Measurements from ENCODE around the gene DCAF11. TPM values are rescaled to one million over a fixed set of nuclear protein-coding genes. Genes with fewer than 3 reads are reported as not detected.

Gene DCAF11
- total and polyA plus RNA-seq, 7 donors: 34.7 to 73.5 (median 66.4) TPM

DNA sequence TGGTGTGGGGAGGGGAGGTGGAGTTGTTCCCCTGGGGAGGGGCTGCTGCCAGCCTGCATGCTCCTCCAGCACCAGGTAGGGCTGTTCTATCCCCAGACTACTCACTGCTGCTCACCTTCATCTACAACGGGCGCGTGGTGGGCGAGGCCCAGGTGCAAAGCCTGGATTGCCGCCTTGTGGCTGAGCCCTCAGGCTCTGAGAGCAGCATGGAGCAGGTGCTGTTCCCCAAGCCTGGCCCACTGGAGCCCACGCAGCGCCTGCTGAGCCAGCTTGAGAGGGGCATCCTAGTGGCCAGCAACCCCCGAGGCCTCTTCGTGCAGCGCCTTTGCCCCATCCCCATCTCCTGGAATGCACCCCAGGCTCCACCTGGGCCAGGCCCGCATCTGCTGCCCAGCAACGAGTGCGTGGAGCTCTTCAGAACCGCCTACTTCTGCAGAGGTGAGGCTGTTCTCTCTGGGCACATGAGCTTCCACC, 50.0 kb downstream of the DCAF11 start:
- intact Hi-C loops (cut with DNase I): no loop called here
- ATAC-seq: no peak
- Histone ChIP-seq H3K27ac (no peak overlapping the region), H3K36me3 (ENCODE audit: insufficient read depth in 1 of 2, low read depth in 1 of 2) (peaks cover 13 to 64% of the 10 kb centered on the region in 2 donors), H3K27me3 (ENCODE audit: insufficient read depth in 3 of 3, low read length in 2 of 3) (peaks cover 0 to 3% (median 0%) of the 10 kb centered on the region in 3 donors), H3K4me3 (no peak overlapping the region), H3K9me3 (no peaks in the 10 kb centered on the region), H3K4me1 (peaks cover 19% of the 10 kb centered on the region)
- 90 to 93% (median 93%) methylated on average over 14 of the region's 14 CpGs for WGBS, 3 donors
- DNase-seq: peak in 1 of 2 donors; percentile 49
- TF ChIP-seq, protein P1, sequence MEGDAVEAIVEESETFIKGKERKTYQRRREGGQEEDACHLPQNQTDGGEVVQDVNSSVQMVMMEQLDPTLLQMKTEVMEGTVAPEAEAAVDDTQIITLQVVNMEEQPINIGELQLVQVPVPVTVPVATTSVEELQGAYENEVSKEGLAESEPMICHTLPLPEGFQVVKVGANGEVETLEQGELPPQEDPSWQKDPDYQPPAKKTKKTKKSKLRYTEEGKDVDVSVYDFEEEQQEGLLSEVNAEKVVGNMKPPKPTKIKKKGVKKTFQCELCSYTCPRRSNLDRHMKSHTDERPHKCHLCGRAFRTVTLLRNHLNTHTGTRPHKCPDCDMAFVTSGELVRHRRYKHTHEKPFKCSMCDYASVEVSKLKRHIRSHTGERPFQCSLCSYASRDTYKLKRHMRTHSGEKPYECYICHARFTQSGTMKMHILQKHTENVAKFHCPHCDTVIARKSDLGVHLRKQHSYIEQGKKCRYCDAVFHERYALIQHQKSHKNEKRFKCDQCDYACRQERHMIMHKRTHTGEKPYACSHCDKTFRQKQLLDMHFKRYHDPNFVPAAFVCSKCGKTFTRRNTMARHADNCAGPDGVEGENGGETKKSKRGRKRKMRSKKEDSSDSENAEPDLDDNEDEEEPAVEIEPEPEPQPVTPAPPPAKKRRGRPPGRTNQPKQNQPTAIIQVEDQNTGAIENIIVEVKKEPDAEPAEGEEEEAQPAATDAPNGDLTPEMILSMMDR (IDR thresholded peaks at IDR 0.05): no peak

DNA sequence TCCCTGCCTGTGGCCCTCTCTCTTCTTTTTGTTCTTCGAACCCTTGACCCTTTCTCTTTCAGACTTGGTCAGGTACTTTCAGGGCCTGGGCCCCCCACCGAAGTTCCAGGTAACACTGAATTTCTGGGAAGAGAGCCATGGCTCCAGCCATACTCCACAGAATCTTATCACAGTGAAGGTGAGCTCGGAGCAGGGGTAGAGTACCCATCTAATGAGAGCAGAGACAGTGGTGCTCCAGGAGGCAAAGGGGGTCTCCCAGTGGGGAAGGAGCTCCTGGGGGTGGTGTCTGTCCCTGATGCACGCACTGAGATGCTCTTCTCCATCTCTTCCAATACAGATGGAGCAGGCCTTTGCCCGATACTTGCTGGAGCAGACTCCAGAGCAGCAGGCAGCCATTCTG, 51.2 kb downstream of the DCAF11 start:
- Histone ChIP-seq H3K4me3 (no peak overlapping the region), H3K27ac (no peak overlapping the region), H3K36me3 (ENCODE audit: insufficient read depth in 1 of 2, low read depth in 1 of 2) (peaks cover 13 to 52% of the 10 kb centered on the region in 2 donors), H3K9me3 (no peaks in the 10 kb centered on the region), H3K27me3 (ENCODE audit: insufficient read depth in 3 of 3, low read length in 2 of 3) (peaks cover 0 to 14% (median 0%) of the 10 kb centered on the region in 3 donors), H3K4me1 (peaks cover 16% of the 10 kb centered on the region)
- TF ChIP-seq, protein P1 (IDR thresholded peaks at IDR 0.05): no peak
- 87 to 96% (median 93%) methylated on average over 5 of the region's 5 CpGs for WGBS, 3 donors
- DNase-seq (no peak), ATAC-seq (no peak)
- intact Hi-C loops (cut with DNase I): no loop called here

DNA sequence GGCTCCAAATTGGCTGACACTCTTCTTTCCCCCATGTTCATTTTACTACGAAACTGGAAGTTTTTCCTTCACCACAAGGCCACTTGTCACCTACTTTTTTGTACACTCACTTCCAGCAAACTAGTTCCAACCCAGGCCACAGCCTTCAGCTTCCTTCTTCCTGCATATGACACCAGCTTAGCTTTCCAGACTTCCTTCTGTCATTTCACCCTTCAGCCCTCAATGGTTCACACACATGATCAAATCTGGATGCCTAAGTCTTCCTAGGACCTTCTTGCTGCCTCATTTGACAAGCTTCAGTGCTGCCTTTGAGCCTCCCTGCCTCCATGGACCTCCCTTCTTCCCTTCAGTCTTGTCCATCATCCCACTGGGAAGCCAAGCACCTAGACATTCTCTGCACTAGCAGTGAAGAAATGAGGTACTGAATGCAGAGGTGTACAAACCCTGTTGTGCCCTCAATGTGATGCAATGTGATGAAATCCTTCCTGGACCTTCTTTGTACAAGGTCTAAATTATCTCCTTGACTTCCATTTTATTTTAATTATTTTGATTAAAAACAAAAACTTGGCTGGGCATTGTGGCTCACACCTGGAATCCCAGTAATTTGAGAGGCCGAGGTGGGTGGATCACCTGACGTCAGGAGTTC, 53.0 kb downstream of the DCAF11 start:
- H3K27ac ChIP-seq: no peak overlapping the region
- H3K4me1 ChIP-seq: peaks cover 12% of the 10 kb centered on the region
- no peak overlapping the region for H3K4me3 ChIP-seq
- H3K36me3 ChIP-seq (ENCODE audit: insufficient read depth in 1 of 2, low read depth in 1 of 2): peaks cover 13 to 50% of the 10 kb centered on the region in 2 donors
- H3K27me3 ChIP-seq (ENCODE audit: insufficient read depth in 3 of 3, low read length in 2 of 3): peaks cover 0 to 32% (median 0%) of the 10 kb centered on the region in 3 donors
- WGBS, 3 donors: 85 to 95% (median 88%) methylated on average over 3 of the region's 3 CpGs
- TF ChIP-seq, protein P1 (IDR thresholded peaks at IDR 0.05): no peak
- intact Hi-C loops (cut with DNase I): no loop called here
- H3K9me3 ChIP-seq: no peaks in the 10 kb centered on the region
- no peak for ATAC-seq
- no peak for DNase-seq

DNA sequence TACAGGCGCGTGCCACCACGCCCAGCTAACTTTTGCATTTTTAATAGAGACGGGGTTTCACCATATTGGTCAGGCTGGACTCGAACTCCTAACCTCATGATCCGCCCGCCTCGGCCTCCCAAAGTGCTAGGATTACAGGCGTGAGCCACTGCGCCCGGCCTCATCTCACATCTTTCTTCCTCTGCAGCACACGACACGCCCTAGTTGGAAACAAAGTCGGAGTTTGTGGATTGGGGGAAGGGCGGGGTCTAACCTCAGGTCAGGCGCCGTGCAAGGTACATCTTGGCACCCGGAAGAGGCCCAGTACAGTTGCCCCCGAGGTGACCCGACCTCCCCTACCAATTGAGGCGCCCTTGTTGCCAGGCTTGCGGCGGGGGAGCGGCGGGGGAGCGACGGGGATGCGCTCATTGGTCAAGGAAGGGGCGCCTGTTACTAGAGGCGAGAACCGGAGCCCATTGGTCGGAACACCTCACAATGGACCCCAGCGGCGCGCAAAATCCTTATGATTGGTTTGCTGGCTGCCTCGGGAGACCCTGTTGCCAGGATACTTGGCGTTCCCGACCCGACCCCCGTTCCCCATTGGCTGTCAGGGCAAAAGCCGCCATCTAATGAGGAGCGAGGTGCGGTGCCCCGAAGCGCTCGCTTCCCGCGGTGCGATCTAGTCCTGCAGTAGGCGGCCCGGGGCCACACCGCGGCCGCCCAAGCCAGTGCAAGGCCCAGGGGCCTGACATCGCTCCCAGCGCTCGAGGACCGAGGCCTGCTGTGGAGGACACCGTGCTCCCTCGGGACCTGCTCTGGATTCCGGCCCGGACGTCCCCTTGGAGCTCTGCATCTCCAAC, 57.1 kb downstream of the DCAF11 start, which contains the start of gene REC8:
Gene REC8, plus strand, starts transcription at position 659 of the 839 bp plus-strand sequence. CDS start 473 bp downstream, outside the sequence.
- H3K36me3 ChIP-seq (ENCODE audit: insufficient read depth in 1 of 2, low read depth in 1 of 2): peaks cover 3 to 16% of the 10 kb centered on the region in 2 donors
- intact Hi-C loops (cut with DNase I): no loop called here
- ATAC-seq (peak; percentile 37 to 69 (median 65)), DNase-seq (peak; percentile 57 to 79)
- peaks cover 11% of the 10 kb centered on the region for H3K4me1 ChIP-seq
- TF ChIP-seq, protein P1 (IDR thresholded peaks at IDR 0.05): no peak
- no peaks in the 10 kb centered on the region for H3K9me3 ChIP-seq
- WGBS, 3 donors: 7 to 11% (median 11%) methylated on average over 62 to 63 of the region's 63 CpGs
- peak within 1 kb of the TSS; percentile 40 for H3K4me3 ChIP-seq
- no peak within 1 kb of the TSS for H3K27ac ChIP-seq
- H3K27me3 ChIP-seq (ENCODE audit: insufficient read depth in 3 of 3, low read length in 2 of 3): peaks cover 0 to 36% (median 0%) of the 10 kb centered on the region in 3 donors
